PFSK-1 (cell line): Measurements from ENCODE around the gene GHRH.

Experiments used
- FOXP2 ChIP-seq: optimal IDR thresholded peaks from 2 replicates; pipeline ENCODE3; 2011; ENCODE audit warnings: borderline replicate concordance, control low read depth, inconsistent platforms; ENCODE audit not compliant: insufficient read depth; ENCODE audit errors: extremely low read length, extremely low read depth
- POLR2AphosphoS5 ChIP-seq: IDR thresholded peaks from 2 replicates; pipeline ENCODE4 v1.6.1; 2012; ENCODE audit warnings: low read depth, mild to moderate bottlenecking, control low read depth, low read length, moderate library complexity
- SIN3A ChIP-seq: IDR thresholded peaks from 2 replicates; pipeline ENCODE4 v1.6.1; 2012; ENCODE audit warnings: mild to moderate bottlenecking, low read length, moderate library complexity, borderline replicate concordance; ENCODE audit not compliant: insufficient read depth
- TAF1 ChIP-seq: IDR thresholded peaks from 2 replicates; pipeline ENCODE4 v1.6.1; 2012; ENCODE audit warnings: low read length, control low read depth, borderline replicate concordance; ENCODE audit not compliant: insufficient read depth
- TF ChIP-seq, protein P1 (sequence below), 2 experiments: IDR thresholded peaks; 2 replicates each; pipeline versions ENCODE4 v1.6.1 to v1.8.0; 2011 to 2012; ENCODE audit warnings: low read depth in 2 of 2, low read length in 2 of 2, control low read depth in 1 of 2, inconsistent platforms in 1 of 2, mild to moderate bottlenecking in 1 of 2, moderate library complexity in 1 of 2; ENCODE audit not compliant: insufficient read depth in 1 of 2

Gene GHRH

DNA sequence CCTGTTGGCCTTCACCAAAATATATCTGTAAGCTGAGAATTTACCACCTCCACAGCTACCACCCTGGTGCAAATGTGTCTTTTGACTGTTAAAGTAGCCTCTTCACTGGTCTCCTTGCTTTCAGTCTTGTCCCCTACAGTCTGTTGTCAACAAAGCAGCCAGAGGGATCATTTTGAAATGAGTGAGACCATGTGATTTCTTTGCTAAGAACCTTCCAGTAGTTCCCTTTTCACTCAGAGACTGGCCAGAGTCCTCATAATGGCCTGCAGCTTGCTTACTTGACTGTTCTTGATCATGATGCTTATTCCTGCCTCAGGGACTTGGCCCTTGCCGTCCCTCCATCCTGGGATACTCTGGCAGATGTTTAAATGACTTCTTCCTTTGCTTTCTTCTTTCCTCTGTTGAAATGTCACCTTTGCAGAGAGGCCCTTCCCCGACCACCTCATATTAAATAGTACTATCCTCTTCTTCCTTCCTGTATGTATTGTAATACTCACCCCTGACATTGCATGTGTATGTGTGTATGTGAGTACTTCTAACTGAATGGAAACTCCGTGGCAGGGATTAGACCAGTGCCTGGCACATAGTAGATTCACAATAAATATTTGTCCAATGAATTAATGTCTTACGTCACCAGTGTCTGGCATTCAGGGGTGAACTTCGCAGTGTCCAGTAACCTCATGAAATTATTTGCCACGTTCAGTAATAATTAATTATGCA lies 32.8 kb upstream of the GHRH start:
- no peak for TF ChIP-seq FOXP2
- TF ChIP-seq TAF1: no peak
- TF ChIP-seq POLR2AphosphoS5: no peak
- no peak for TF ChIP-seq SIN3A
- TF ChIP-seq, protein P1, sequence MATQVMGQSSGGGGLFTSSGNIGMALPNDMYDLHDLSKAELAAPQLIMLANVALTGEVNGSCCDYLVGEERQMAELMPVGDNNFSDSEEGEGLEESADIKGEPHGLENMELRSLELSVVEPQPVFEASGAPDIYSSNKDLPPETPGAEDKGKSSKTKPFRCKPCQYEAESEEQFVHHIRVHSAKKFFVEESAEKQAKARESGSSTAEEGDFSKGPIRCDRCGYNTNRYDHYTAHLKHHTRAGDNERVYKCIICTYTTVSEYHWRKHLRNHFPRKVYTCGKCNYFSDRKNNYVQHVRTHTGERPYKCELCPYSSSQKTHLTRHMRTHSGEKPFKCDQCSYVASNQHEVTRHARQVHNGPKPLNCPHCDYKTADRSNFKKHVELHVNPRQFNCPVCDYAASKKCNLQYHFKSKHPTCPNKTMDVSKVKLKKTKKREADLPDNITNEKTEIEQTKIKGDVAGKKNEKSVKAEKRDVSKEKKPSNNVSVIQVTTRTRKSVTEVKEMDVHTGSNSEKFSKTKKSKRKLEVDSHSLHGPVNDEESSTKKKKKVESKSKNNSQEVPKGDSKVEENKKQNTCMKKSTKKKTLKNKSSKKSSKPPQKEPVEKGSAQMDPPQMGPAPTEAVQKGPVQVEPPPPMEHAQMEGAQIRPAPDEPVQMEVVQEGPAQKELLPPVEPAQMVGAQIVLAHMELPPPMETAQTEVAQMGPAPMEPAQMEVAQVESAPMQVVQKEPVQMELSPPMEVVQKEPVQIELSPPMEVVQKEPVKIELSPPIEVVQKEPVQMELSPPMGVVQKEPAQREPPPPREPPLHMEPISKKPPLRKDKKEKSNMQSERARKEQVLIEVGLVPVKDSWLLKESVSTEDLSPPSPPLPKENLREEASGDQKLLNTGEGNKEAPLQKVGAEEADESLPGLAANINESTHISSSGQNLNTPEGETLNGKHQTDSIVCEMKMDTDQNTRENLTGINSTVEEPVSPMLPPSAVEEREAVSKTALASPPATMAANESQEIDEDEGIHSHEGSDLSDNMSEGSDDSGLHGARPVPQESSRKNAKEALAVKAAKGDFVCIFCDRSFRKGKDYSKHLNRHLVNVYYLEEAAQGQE (IDR thresholded peaks at IDR 0.05; ENCODE audit: insufficient read depth in 1 of 2, low read depth in 2 of 2, low read length in 2 of 2): no peak

DNA sequence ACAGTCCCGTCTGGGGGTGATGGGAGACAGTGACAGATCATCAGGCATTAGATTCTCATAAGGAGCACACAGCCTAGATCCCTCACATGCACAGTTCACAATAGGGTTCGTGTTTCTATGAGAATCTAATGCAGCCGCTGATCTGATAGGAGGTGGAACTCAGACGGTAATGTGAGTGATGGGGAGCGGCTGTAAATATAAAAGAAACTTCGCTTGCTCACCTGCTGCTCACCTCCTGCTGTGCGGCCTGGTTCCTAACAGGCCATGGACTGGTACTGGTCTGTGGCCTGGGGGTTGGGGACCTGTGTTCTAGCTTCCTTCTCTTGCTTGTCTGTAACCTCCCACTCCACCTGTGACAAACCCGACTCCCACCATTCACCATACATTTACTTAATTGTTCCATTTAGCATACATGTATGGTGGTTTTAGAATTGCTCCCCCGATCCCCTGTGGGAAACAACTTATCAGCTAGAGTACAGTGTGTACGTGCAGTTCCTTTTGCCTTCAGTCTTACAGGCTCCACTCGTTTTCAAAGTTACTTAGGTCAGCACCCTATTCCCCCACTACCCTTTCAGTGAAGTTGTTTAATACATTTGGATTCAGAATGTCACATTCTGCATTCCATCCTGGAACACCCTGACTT lies 31.8 kb upstream of the GHRH start:
- no peak for TF ChIP-seq POLR2AphosphoS5
- no peak for TF ChIP-seq SIN3A

DNA sequence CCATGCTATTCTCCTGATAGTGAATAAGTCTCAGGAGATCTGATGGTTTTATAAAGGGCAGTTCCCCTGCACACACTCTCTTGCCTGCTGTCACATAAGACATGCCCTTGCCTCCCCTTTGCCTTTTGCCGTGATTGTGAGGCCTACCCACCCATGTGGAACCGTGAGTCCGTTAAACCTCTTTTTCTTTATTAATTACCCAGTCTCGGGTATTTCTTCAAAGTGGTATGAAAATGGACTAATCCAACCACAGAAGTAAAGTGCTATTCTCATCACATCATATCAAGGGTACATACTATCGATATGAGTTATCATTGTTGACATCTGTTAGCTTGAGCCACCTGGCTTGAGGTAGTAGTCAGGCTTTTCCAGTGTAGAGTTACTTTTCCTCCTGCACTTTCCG lies 30.1 kb upstream of the GHRH start:
- TF ChIP-seq, protein P1 (IDR thresholded peaks at IDR 0.05; ENCODE audit: insufficient read depth in 1 of 2, low read depth in 2 of 2, low read length in 2 of 2): no peak
- TF ChIP-seq TAF1 (no peak), SIN3A (no peak), FOXP2 (no peak), POLR2AphosphoS5 (no peak)

DNA sequence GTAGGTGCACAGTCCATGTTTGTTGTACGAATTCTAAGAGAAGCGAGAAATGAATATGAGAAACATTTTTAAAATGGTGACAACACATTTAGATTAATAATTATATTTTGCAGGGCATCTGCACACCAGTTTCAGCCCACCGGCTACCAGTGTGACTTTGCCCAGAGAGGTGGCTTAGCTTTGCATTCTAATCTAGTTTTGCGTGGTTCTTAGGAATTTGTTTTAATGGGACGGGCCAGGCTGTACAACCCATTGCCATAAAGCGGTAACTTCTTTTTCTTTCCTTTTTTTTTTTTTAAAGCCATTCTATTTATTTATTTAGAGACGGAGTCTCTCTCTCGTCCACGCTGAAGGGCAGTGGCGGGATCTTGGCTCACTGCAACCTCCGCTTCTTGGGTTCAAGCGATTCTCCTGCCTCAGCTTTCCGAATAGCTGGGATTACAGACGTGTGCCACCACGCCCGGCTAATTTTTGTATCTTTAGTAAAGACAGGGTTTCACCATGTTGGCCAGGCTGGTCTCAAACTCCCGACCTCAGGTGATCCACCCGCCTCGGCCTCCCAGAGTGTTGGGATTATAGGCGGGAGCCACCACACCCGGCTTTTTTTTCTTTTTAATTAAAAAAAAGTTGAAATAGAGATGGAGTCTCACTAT lies 28.7 kb upstream of the GHRH start:
- no peak for TF ChIP-seq SIN3A
- no peak for TF ChIP-seq POLR2AphosphoS5
- TF ChIP-seq FOXP2: no peak
- TF ChIP-seq, protein P1 (IDR thresholded peaks at IDR 0.05; ENCODE audit: insufficient read depth in 1 of 2, low read depth in 2 of 2, low read length in 2 of 2): no peak

DNA sequence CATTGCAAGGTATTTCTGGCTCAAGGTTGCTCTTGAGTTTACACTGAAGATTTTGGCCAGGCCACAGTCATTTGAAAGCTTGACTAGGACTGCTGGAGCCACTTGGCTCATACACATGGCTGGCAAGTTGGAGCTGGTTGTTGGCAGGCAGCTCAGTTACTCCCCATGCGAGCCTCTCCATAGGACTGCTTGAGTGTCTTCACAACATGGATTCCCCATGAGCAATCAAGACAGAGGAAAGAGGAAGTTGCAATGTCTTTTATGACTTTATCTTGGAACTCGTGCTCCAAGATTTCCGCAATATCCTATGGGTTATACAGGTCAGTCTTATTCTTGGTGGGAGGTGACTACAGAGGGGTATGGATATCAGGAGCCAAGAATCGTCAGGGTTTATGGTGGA lies 26.5 kb upstream of the GHRH start:
- TF ChIP-seq FOXP2: no peak
- TF ChIP-seq SIN3A: no peak
- TF ChIP-seq, protein P1 (IDR thresholded peaks at IDR 0.05; ENCODE audit: insufficient read depth in 1 of 2, low read depth in 2 of 2, low read length in 2 of 2): no peak
- TF ChIP-seq POLR2AphosphoS5: no peak
- TF ChIP-seq TAF1: no peak
